A172 (cell line): ENCODE results near the gene EDARADD. TPM values are rescaled to one million over a fixed set of nuclear protein-coding genes. Genes with fewer than 3 reads are reported as not detected.
A peak's percentile ranks its signal among the peaks of the same experiment; 100 is the strongest.

ENCODE experiments used
- DNase-seq: peaks from one replicate; pipeline ENCODE4 v3.0.0-alpha.2; 2015; ENCODE audit warnings: low spot score
- total RNA-seq: library from RNA; depleted of rRNA; stranded (reverse); fragments of >200 nt; shearing (Covaris generic); gene quantifications from 2 replicates; pipeline ENCODE4 v1.2.3, GENCODE V29; 2014; rRNA removed

The EDARADD gene
- total RNA-seq, 1 experiment from 2014 or later: not detected

DNA sequence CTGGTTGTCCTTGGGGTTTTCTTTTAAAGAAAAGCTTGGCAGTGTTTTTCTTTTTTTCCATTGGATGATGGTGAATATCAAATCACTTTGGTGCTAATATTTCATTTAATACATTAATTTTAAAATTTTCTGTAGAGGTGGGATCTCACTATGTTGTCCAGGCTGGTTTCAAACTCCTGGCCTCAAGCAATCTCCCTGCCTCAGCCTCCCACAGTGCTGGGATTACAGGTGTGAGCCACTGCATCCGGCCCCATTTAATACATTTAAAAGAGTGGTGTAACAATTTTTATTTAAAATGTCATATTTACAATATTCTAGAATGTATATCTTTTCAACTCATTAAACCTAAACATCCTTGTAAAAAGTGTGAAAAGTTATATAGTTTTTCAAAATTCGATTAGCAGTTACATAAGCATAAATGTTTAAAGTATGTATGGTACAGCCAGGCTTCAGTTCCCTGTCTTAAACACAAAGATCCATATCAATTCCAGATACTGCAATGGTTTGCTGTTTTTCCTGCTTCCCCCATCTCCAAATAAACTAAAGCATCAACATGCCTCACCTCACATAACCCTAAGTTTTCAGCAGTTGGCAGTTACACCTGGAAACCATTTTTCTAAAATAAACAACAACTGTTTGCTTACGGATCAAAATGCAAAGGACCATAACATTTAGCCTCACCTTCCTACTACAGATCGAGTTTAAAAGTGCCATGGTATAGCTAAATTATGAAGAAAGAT lies 120.8 kb downstream of the EDARADD start:
- no peak for DNase-seq

DNA sequence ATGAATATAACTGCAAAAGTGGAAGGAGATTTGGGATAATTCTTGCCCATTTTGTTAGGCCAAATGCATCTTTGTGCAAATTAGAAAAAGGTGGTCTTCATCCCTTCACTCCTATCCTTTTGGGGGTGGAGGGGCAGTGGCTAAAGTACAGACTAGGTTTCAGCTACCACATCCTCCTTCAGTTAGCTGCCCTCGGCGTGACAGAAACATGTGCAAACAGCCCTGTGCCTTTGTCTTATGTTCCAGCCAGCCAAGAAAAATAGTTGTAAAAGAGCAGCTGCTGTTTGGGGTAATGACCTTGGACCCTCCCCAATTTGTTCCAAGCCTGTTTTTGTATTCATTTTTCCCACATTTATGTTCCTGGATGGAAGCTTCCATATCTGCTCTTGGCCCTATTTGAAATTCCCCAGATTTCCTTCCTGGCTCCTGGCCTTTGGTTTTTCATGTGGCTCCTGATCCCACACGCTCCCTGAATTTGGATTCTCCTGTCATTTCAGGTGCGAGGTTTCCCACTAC lies 121.4 kb downstream of the EDARADD start:
- no peak for DNase-seq

DNA sequence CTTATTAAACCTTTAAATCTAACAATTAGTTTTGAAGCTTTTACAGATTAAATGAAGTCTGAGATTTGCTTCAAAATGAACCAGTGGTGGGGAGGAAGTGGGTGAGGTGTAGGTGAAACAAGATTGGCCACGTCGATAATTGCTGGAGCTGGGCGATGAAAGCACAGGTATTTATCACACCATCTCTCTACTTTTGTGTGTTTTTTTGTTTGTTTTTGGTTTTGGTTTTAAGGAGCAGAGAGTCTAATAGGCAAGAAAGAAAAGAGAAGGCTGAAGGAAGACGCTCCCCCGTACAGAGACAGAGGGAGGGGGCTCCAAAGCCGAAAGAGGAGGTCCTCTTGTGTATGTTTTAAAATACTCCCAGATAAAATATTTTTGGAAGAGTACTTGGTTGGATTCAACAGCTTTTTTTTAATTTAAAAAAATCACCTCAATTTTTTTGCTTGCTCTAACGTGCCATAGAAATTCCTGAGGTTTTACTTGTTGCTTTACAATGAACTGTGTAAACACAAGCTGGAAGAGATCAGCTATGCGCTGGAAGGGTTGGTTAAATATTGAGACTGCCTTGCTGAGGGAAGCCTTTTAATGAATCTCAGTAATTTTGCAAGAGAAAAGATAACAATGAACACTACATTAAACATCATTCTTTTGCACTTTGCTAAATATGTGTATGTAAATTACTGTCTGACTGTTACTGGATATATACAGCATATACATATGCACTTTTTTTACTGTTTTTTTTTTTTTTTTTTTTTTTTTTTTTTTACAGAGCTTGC lies 123.0 kb downstream of the EDARADD start:
- peak; percentile 41 for DNase-seq

DNA sequence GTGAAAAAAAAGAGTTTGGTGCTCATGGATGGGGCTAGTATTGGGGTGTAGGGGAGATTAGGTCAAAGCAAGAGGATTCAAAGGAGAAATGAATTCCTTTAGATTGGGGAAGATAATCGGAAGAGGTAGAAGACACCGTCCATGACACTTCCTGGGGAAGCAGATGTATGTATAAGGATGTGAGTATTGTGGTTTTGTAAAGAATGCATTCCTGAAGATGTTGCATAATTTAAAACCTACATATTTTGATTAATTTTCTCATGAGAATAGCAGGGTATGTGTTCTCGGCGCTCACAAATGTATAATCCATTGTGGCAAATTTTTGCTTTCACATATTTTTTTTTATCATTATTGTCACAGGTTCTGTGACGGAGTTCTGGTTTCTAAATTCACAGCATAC lies 124.2 kb downstream of the EDARADD start:
- no peak for DNase-seq

DNA sequence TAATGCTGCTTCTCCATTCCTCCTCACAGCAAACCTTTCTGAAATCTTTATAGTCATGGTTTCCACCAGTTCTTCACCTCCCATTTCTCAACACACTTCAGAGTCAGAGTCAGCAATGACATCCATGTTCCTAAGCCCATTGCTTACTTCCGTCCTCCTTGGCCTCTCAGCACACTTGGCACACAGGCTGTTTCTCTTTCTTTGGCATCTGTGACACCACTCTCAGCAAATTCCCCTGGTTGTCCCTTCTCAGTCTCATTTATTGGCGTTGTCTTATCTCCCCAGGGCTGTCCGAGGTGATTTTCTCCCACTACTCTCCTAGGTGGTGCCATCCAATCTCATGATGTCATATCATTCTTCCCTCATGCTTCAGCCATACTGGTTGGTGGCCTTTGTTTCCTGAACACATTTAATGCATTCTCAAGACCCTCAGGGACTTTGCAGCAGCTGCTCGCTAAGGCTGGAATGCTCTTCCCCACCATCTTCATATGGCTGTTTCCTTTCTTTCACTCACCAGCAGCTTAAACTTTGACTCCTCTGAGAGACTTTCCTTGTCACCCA lies 126.4 kb downstream of the EDARADD start:
- no peak for DNase-seq

DNA sequence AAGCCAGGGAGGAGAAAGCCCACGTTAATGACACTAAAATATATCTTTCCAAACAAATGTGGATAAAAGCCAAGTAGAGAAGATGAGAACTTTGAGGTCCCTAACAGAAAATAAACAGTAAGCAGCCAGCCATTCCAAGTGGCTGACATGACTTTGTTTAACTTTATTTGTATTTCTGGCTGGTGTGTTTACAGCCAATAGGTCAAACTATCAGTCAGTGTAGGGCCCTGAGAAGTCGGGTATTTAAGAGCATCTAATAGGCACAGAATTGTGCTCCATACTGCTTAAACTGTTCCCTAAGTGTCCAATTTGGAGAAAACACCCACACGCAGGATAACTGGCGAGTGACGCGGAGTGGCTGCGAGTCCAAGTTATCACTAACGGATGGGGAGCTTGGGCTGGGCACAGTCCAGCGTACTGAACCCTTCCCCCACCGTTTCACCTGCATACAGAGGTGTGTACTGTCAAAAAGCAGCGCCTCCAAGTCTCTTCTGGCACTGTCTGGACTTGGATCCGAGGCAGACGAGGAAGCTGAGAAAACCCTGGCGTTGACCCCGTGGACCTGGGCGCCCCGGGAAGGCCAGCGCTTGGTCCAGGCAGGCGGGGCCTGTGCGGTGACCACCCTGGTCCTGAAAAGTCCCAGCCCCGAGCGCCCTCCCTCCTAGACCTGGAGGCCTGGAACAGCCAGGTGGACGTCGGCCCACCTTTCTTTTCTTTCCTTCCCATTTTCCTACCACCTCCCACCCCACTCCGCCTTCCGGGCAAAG lies 129.0 kb downstream of the EDARADD start:
- DNase-seq: no peak

DNA sequence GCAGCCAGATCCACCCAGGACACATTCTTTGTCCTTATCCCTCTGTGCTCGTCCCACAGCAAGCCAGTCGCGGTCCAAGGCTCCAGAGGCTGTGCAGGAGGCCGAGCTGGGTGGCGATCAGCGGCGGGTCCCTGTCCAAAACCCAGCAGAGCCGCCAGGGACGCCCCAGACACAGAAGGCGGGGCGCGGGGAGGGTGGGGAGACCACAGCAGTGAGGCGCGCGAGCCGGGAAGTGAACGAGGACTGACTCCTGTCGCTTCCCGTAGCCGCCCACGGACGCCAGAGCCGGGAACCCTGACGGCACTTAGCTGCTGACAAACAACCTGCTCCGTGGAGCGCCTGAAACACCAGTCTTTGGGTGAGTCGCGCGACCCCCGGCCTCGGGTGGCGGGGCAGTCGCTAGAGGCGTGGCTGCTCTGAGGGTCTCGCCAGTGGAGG lies 129.6 kb downstream of the EDARADD start, which contains the start of gene LGALS8:
Gene LGALS8 (plus strand): TSS at position 279 of the 438 bp plus-strand sequence. CDS start 2,089 bp downstream, outside the sequence.
- peak; percentile 73 for DNase-seq

DNA sequence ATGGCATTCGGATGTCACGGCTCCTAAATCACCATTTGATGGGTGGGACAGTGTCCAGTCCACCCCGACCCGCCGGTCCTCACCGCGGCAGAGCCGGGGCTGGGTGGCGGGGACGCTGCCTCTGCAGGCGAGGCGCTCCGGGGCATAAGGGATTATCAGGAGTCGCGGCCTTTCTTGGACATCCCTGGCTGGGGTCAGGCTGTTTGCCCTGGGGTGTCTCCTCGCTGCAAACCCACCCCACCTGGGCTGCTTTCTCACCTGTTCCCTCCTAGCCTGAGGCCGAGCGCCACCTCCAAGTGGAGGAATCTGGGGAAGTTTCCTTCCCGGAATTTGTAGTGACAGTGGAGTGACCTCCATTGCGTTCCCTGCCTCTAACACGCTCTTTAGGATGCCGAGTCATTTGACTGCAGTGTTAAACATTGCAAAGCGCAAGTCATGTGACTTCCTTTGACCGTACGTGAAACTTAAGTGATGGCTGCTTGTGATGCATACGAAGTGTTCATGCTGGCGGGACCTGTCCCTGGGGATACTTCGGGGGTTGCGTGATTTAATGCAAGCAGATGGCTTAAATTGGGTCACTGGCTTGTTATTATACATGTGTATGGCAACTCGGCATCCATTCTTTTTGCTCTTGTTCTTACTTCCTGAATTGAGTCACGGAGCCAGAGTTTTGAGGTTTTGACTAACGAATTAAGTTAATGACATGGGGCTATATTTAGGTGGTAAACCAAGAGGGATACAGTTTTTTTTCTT lies 130.2 kb downstream of the EDARADD start:
- DNase-seq: peak; percentile 75

DNA sequence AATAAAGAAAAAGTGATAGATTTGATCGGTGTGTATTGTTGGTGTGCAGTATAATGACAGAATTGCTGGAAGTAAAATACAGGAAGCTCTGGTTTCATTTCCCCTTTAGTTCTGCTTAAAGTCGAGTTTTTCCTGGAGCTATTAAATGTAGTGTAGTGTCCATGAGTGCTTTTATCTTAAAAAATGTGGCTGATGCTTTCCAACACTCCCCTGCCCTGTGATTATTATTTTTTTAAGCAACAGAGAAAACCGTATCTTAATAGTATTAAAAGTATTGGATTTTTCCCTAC lies 130.8 kb downstream of the EDARADD start:
- DNase-seq: no peak

DNA sequence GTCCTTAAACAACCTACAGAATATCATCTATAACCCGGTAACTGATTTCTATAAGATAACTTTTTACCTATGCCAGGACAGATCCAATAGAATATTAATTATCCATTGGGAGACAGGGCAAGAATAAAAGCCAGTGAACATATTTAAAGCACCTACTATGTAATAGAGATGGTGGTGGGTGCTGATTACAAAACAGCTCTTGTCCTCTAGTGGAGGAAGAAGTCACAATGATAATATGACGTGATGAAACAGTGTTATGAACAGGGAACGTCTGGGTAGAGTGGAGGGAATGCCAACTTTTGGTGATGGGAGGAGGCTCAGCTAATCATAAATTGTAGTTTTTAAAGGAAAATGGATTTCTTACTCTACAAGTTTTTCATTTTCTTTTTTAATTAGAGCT lies 132.0 kb downstream of the EDARADD start:
- DNase-seq: no peak

DNA sequence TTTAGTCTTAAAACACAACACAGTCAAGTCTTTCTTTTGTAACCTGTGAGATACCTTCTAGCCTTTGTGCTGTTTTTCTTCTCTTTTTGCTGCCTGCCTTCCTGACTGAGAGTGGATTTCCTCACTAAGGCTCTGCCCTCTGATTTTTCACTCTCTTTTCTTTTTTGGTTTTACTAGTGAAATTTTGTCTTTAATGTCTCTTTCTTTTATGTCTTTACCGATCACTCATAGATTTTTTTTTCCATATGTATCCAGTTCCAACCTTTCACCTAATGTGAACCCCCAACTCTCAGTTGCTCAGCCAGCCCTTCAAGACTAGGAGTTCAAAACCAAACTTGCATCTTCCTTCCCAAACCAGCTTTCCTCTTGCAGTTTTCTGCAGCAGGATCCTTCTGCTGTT lies 136.2 kb downstream of the EDARADD start:
- DNase-seq: no peak

DNA sequence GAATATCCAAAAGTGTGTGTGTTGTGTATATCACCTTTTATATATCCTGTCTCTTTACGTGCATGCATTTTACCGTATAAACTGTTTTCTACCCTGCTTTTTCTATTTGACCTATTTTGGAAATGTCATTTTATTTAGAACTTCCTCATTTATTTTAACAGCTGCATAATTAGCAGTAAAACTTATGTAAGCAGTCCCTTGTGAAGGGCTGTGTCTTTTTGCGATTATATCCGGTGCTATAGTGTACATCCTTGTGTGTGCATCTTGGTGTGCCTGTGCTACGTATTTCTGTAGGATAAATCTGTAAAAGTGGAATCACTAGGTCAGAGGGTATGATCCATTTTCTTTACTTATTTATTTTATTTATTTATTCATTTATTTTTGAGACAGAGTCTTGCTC lies 136.9 kb downstream of the EDARADD start:
- no peak for DNase-seq

DNA sequence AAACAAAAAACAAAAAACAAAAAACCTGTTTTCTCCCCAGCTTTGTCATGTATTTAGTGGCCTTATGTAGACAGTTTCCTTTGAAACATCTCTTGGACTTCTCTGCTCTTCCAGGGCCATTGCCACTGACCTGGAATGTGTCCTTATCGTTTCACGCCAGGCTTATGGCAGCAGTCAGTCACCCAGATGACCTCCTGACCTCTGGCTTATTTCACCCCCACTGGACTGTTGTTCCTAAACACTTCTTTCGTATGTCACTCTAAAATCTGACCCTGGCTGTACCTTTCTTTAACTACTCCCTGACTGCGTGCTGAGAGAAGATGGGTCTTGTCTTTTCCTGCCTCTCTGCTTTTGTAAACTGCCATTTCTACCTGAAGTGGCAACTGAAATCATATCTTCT lies 138.8 kb downstream of the EDARADD start:
- no peak for DNase-seq

DNA sequence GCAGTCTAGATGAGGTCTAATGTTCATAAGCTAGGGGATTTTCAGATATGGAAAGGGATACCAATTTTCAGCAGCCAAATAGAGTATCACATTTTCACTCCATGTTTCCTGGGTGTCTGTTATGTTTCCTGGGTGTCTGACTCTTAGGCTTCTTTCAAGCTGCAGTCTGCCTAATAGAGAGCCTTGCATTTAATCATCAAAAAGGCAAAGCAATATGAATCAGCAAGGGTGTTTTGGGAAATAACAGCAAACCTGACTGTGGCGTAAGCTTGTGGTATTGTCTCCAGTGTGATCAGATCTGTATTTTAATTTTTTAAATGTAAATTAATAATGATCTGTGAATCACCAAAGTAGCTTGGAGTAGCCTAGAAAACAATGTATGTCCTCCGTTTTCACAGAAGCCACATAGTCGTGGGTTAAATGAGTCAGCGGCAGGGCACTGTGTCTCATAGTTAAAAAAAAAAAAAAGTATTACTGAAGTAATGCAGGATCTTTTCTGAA lies 140.1 kb downstream of the EDARADD start:
- DNase-seq: peak; percentile 66

Other genes with a start within 250 kb of the EDARADD start
- gene ERO1B, start 112.3 kb upstream of the EDARADD start, total RNA-seq: 3.8 and 7.8 TPM in 2 replicates
- gene LGALS8, start 129.7 kb downstream of the EDARADD start, total RNA-seq: 96.9 and 104 TPM in 2 replicates
- gene HEATR1, start 210.2 kb downstream of the EDARADD start, total RNA-seq: 38.7 and 40.8 TPM in 2 replicates